ENCODE measurements around the gene BBX.
"Not testable (repeated sequence)": the region's sequence is repeated elsewhere in the genome, so short reads cannot be mapped to it uniquely, and the experiment has no call there.

Gene BBX

GRCh38 chr3:107560166-107560565 is 37.4 kb downstream of the BBX start:
- no peaks in the 10 kb centered on the region for H3K9me3 Mint-ChIP-seq
- peak overlapping the region in 1 of 2 donors; percentile 33 for H3K27ac Mint-ChIP-seq
- DNase-seq: no peak
- H3K4me1 Mint-ChIP-seq (ENCODE audit: low read depth in 2 of 2): peaks cover 35 to 60% of the 10 kb centered on the region in 2 donors
- ATAC-seq (replicated peaks): no peak
- no peak overlapping the region for H3K4me3 Mint-ChIP-seq
- H3K27me3 Mint-ChIP-seq: no peaks in the 10 kb centered on the region
- H3K36me3 Mint-ChIP-seq (ENCODE audit: insufficient read depth): peaks cover 9% of the 10 kb centered on the region

GRCh38 chr3:107561980-107562379 is 39.2 kb downstream of the BBX start:
- no peak for ATAC-seq (replicated peaks)
- no peak overlapping the region for H3K27ac Mint-ChIP-seq
- H3K4me1 Mint-ChIP-seq (ENCODE audit: low read depth in 2 of 2): peaks cover 34 to 51% of the 10 kb centered on the region in 2 donors
- no peaks in the 10 kb centered on the region for H3K9me3 Mint-ChIP-seq
- no peaks in the 10 kb centered on the region for H3K27me3 Mint-ChIP-seq
- no peak overlapping the region for H3K4me3 Mint-ChIP-seq
- no peak for DNase-seq
- peaks cover 9% of the 10 kb centered on the region for H3K36me3 Mint-ChIP-seq (ENCODE audit: insufficient read depth)

- Mint-ChIP-seq H3K4me3 (no peak overlapping the region), H3K36me3 (ENCODE audit: insufficient read depth) (peaks cover 4% of the 10 kb centered on the region), H3K4me1 (ENCODE audit: low read depth in 2 of 2) (peaks cover 32 to 53% of the 10 kb centered on the region in 2 donors), H3K9me3 (no peaks in the 10 kb centered on the region), H3K27ac (no peak overlapping the region), H3K27me3 (no peaks in the 10 kb centered on the region)
- DNase-seq: no peak
- peak; percentile 32 for ATAC-seq (replicated peaks)
These were observed 40.3 kb downstream of the BBX start for GRCh38 chr3:107562969-107563529.

- not testable (repeated sequence) for ATAC-seq (replicated peaks); H3K27ac Mint-ChIP-seq; H3K27me3 Mint-ChIP-seq; H3K4me3 Mint-ChIP-seq; H3K9me3 Mint-ChIP-seq; DNase-seq; H3K36me3 Mint-ChIP-seq (ENCODE audit: insufficient read depth)
- peaks cover 28 to 50% of the 10 kb centered on the region in 2 donors for H3K4me1 Mint-ChIP-seq (ENCODE audit: low read depth in 2 of 2)
These were observed 42.5 kb downstream of the BBX start for GRCh38 chr3:107565244-107565643.

GRCh38 chr3:107571089-107571488 is 48.3 kb downstream of the BBX start:
- H3K36me3 Mint-ChIP-seq (ENCODE audit: insufficient read depth): not testable (repeated sequence)

GRCh38 chr3:107571492-107571891 is 48.7 kb downstream of the BBX start:
- not testable (repeated sequence) for H3K27ac Mint-ChIP-seq
- peaks cover 30 to 48% of the 10 kb centered on the region in 2 donors for H3K4me1 Mint-ChIP-seq (ENCODE audit: low read depth in 2 of 2)

More at GRCh38 chr3:107571089-107571488, 48.3 kb downstream of the BBX start:
- not testable (repeated sequence) for H3K27me3 Mint-ChIP-seq; DNase-seq; H3K9me3 Mint-ChIP-seq; ATAC-seq (replicated peaks); H3K4me3 Mint-ChIP-seq
- peaks cover 32 to 51% of the 10 kb centered on the region in 2 donors for H3K4me1 Mint-ChIP-seq (ENCODE audit: low read depth in 2 of 2)
- peak overlapping the region in 1 of 2 donors; percentile 29 for H3K27ac Mint-ChIP-seq

GRCh38 chr3:107574650-107575049 is 51.9 kb downstream of the BBX start:
- DNase-seq (no peak), ATAC-seq (replicated peaks) (peak; percentile 46)
- no peak overlapping the region for H3K4me3 Mint-ChIP-seq
- no peaks in the 10 kb centered on the region for H3K9me3 Mint-ChIP-seq
- H3K4me1 Mint-ChIP-seq (ENCODE audit: low read depth in 2 of 2): peaks cover 25 to 40% of the 10 kb centered on the region in 2 donors
- H3K27ac Mint-ChIP-seq: peak overlapping the region in 1 of 2 donors; percentile 8
- H3K36me3 Mint-ChIP-seq (ENCODE audit: insufficient read depth): peaks cover 3% of the 10 kb centered on the region
- no peaks in the 10 kb centered on the region for H3K27me3 Mint-ChIP-seq

More at GRCh38 chr3:107571492-107571891, 48.7 kb downstream of the BBX start:
- not testable (repeated sequence) for H3K27me3 Mint-ChIP-seq; ATAC-seq (replicated peaks); DNase-seq; H3K9me3 Mint-ChIP-seq; H3K36me3 Mint-ChIP-seq (ENCODE audit: insufficient read depth); H3K4me3 Mint-ChIP-seq

GRCh38 chr3:107578091-107578490 is 55.3 kb downstream of the BBX start:
- Mint-ChIP-seq H3K27ac (peak overlapping the region; percentile 13 to 71), H3K27me3 (no peaks in the 10 kb centered on the region), H3K4me1 (ENCODE audit: low read depth in 2 of 2) (peaks cover 10 to 19% of the 10 kb centered on the region in 2 donors), H3K4me3 (no peak overlapping the region), H3K36me3 (ENCODE audit: insufficient read depth) (no peaks in the 10 kb centered on the region), H3K9me3 (no peaks in the 10 kb centered on the region)
- ATAC-seq (replicated peaks): no peak
- DNase-seq: no peak

GRCh38 chr3:107578523-107578922 is 55.8 kb downstream of the BBX start:
- Mint-ChIP-seq H3K27me3 (no peaks in the 10 kb centered on the region), H3K36me3 (ENCODE audit: insufficient read depth) (no peaks in the 10 kb centered on the region), H3K4me1 (ENCODE audit: low read depth in 2 of 2) (peaks cover 10 to 19% of the 10 kb centered on the region in 2 donors), H3K27ac (peak overlapping the region in 1 of 2 donors; percentile 13), H3K9me3 (no peaks in the 10 kb centered on the region), H3K4me3 (no peak overlapping the region)
- ATAC-seq (replicated peaks): no peak
- no peak for DNase-seq

GRCh38 chr3:107579371-107579770 is 56.6 kb downstream of the BBX start:
- Mint-ChIP-seq H3K27me3 (no peaks in the 10 kb centered on the region), H3K27ac (no peak overlapping the region), H3K4me3 (no peak overlapping the region), H3K4me1 (ENCODE audit: low read depth in 2 of 2) (peaks cover 10 to 19% of the 10 kb centered on the region in 2 donors), H3K36me3 (ENCODE audit: insufficient read depth) (no peaks in the 10 kb centered on the region), H3K9me3 (no peaks in the 10 kb centered on the region)
- no peak for DNase-seq
- ATAC-seq (replicated peaks): no peak

GRCh38 chr3:107581230-107581629 is 58.5 kb downstream of the BBX start:
- Mint-ChIP-seq H3K36me3 (ENCODE audit: insufficient read depth) (no peaks in the 10 kb centered on the region), H3K27me3 (no peaks in the 10 kb centered on the region), H3K4me1 (ENCODE audit: low read depth in 2 of 2) (peaks cover 8 to 16% of the 10 kb centered on the region in 2 donors), H3K4me3 (no peak overlapping the region), H3K27ac (no peak overlapping the region), H3K9me3 (no peaks in the 10 kb centered on the region)
- DNase-seq (no peak), ATAC-seq (replicated peaks) (no peak)

GRCh38 chr3:107588217-107588616 is 65.5 kb downstream of the BBX start:
- Mint-ChIP-seq H3K4me3 (no peak overlapping the region), H3K27me3 (no peaks in the 10 kb centered on the region), H3K9me3 (no peaks in the 10 kb centered on the region), H3K36me3 (ENCODE audit: insufficient read depth) (no peaks in the 10 kb centered on the region), H3K27ac (no peak overlapping the region), H3K4me1 (ENCODE audit: low read depth in 2 of 2) (peaks cover 6 to 31% of the 10 kb centered on the region in 2 donors)
- no peak for DNase-seq
- ATAC-seq (replicated peaks): no peak

- ATAC-seq (replicated peaks): no peak
- Mint-ChIP-seq H3K36me3 (ENCODE audit: insufficient read depth) (no peaks in the 10 kb centered on the region), H3K27me3 (no peaks in the 10 kb centered on the region), H3K4me1 (ENCODE audit: low read depth in 2 of 2) (peaks cover 13 to 41% of the 10 kb centered on the region in 2 donors), H3K9me3 (no peaks in the 10 kb centered on the region), H3K4me3 (no peak overlapping the region), H3K27ac (no peak overlapping the region)
- no peak for DNase-seq
These were observed 66.7 kb downstream of the BBX start for GRCh38 chr3:107589454-107589853.

GRCh38 chr3:107590786-107591185 is 68.0 kb downstream of the BBX start:
- no peak for ATAC-seq (replicated peaks)
- Mint-ChIP-seq H3K27me3 (no peaks in the 10 kb centered on the region), H3K27ac (peak overlapping the region in 1 of 2 donors; percentile 1), H3K9me3 (no peaks in the 10 kb centered on the region), H3K36me3 (ENCODE audit: insufficient read depth) (no peaks in the 10 kb centered on the region), H3K4me3 (no peak overlapping the region), H3K4me1 (ENCODE audit: low read depth in 2 of 2) (peaks cover 19 to 41% of the 10 kb centered on the region in 2 donors)
- no peak for DNase-seq
